Embryonic facial prominence (tissue), 1 donor: ENCODE data around the gene FGF8.

Source experiments
- DNase-seq: peaks from one replicate; pipeline ENCODE4 v3.0.0-alpha.2; 2016; ENCODE audit errors: extremely low spot score

FGF8 gene

GRCh38 chr10:101781984-101782810, 6.3 kb upstream of the FGF8 start:
- DNase-seq = no peak

- DNase-seq = no peak
Observed at GRCh38 chr10:101781655-101781983, 5.7 kb upstream of the FGF8 start.

- DNase-seq = no peak
Observed at GRCh38 chr10:101780818-101781654, 5.1 kb upstream of the FGF8 start.

- DNase-seq = no peak
Observed at GRCh38 chr10:101780187-101780817, 4.4 kb upstream of the FGF8 start.

GRCh38 chr10:101779544-101780186, 3.8 kb upstream of the FGF8 start:
- no peak for DNase-seq

- DNase-seq = no peak
Observed at GRCh38 chr10:101778781-101779543, 3.0 kb upstream of the FGF8 start.

- DNase-seq = no peak
Observed at GRCh38 chr10:101778151-101778780, 2.4 kb upstream of the FGF8 start.

- DNase-seq = no peak
Observed at GRCh38 chr10:101777619-101778145, 1.8 kb upstream of the FGF8 start.

GRCh38 chr10:101776161-101776817, 375 bp upstream of the FGF8 start:
- no peak for DNase-seq

GRCh38 chr10:101774589-101775272, 1.2 kb downstream of the FGF8 start:
- DNase-seq = no peak

GRCh38 chr10:101773923-101774588, 1.9 kb downstream of the FGF8 start:
- no peak for DNase-seq

- DNase-seq = no peak
Observed at GRCh38 chr10:101772895-101773761, 2.8 kb downstream of the FGF8 start.

- DNase-seq = no peak
Observed at GRCh38 chr10:101772017-101772894, 3.7 kb downstream of the FGF8 start.

GRCh38 chr10:101771380-101771779, 4.5 kb downstream of the FGF8 start:
- DNase-seq = no peak

GRCh38 chr10:101770331-101771215, 5.3 kb downstream of the FGF8 start:
- DNase-seq = no peak
